ENCODE results near the gene CGB5. TPM values are rescaled to one million over a fixed set of nuclear protein-coding genes. Genes with fewer than 3 reads are reported as not detected.
"Not testable (repeated sequence)": the region's sequence is repeated elsewhere in the genome, so short reads cannot be mapped to it uniquely, and the experiment has no call there.

The CGB5 gene
- total and polyA plus RNA-seq, 2 donors (not counting 3 experiments of a cell fraction or from before 2014, with no cell fraction given), result not detected

DNA sequence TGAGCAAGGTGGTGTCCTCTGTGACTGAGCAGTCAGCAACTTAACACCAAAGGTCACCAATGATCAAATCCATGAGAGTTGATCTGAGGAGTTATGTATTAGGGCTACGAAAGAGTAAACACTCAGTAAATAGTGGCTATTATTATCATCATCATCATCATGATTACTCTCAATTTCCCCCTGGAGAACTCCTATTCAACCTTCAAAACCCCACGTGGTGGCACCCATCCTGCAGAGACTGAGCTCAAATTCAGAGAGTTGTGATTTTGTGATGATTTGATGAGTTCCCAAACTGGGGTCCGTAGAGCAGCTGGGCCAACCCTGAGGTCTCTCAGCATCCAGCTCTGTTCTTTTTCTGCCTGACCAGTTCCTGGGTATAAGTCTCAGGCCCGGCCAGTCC lies 6.2 kb downstream of the CGB5 start:
- H3K9me3 ChIP-seq (replicated peaks; ENCODE audit: control insufficient read depth, insufficient read depth, low read length); intact Hi-C loops (cut with micrococcal nuclease); H4K20me1 ChIP-seq (replicated peaks; ENCODE audit: control insufficient read depth, extremely low read depth, insufficient read depth, low read length); dilution Hi-C loops (cut with MboI; ENCODE audit: extremely low pct_ligation_motif_present, low sequenced_read_pairs); DNase-seq (ENCODE audit: low read depth, low spot score); H3K9ac ChIP-seq (replicated peaks; ENCODE audit: extremely low read depth, insufficient read depth, low read length); H3K36me3 ChIP-seq (ENCODE audit: control insufficient read depth in 2 of 2, extremely low read depth in 1 of 2, insufficient read depth in 2 of 2, low read length in 2 of 2); POLR2A ChIA-PET; H3K79me2 ChIP-seq (ENCODE audit: control insufficient read depth, insufficient read depth, low read length); H3K4me1 ChIP-seq (ENCODE audit: control insufficient read depth, extremely low read depth, insufficient read depth, low read length); H3K4me3 ChIP-seq (replicated peaks in 1 of 3; ENCODE audit: insufficient read depth in 1 of 3, low read depth in 1 of 3, low read length in 3 of 3); BruUV-seq (replicated peaks); FAIRE-seq; H2AFZ ChIP-seq (ENCODE audit: low read depth, low read length); H3K27ac ChIP-seq (ENCODE audit: insufficient read depth, low read depth, low read length); H3K9me1 ChIP-seq (replicated peaks; ENCODE audit: control insufficient read depth, extremely low read depth, insufficient read depth, low read length); H3K4me2 ChIP-seq (ENCODE audit: insufficient read depth, low read length); H3K27me3 ChIP-seq (ENCODE audit: control insufficient read depth in 2 of 2, insufficient read depth in 2 of 2, low read length in 2 of 2): not testable (repeated sequence)
- CTCF ChIA-PET, result interaction anchor here (0.6 kb wide), 1 partner anchor 50 kb away, joined by 3 read pairs; no protein-coding TSS in a partner anchor

DNA sequence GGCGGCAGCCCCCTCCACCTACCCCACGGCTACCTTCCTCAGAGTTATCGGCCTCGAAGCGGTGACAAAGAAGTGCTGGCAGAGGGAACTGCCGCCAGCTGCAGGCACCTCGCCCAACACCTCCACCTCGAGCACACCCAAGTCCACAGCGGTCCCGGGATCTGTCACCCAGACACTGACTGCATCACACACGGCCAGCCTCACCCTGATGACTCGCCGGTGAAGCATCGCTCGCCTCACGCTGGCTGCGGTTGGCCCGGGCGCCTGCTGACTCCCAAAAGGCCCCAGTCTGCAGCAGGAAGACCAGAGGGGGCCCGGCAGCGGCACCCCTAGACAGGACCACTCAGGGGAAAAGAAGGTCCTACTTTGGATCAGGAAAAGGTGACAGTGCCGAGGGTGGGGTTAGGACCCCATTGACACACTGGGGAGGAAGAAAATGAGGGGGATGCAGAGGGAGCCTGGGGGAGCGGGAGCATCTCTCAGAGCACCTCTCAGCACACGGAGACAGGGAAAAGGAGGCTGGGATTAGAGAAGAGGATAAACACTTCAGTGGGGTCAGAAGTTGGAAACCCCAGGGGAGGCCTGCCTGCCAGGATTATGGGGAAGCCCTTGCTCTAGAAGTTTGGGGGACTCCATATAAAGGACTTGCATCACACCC lies 6.9 kb downstream of the CGB5 start:
- not testable (repeated sequence) for FAIRE-seq

More for the DNA sequence above, 6.9 kb downstream of the CGB5 start:
- H3K9ac ChIP-seq (replicated peaks; ENCODE audit: extremely low read depth, insufficient read depth, low read length); H3K27ac ChIP-seq (ENCODE audit: insufficient read depth, low read depth, low read length); H3K4me3 ChIP-seq (replicated peaks in 1 of 3; ENCODE audit: insufficient read depth in 1 of 3, low read depth in 1 of 3, low read length in 3 of 3); H4K20me1 ChIP-seq (replicated peaks; ENCODE audit: control insufficient read depth, extremely low read depth, insufficient read depth, low read length); BruUV-seq (replicated peaks); H3K36me3 ChIP-seq (ENCODE audit: control insufficient read depth in 2 of 2, extremely low read depth in 1 of 2, insufficient read depth in 2 of 2, low read length in 2 of 2); DNase-seq (ENCODE audit: low read depth, low spot score); H3K79me2 ChIP-seq (ENCODE audit: control insufficient read depth, insufficient read depth, low read length); H3K4me1 ChIP-seq (ENCODE audit: control insufficient read depth, extremely low read depth, insufficient read depth, low read length); H3K9me3 ChIP-seq (replicated peaks; ENCODE audit: control insufficient read depth, insufficient read depth, low read length); H3K9me1 ChIP-seq (replicated peaks; ENCODE audit: control insufficient read depth, extremely low read depth, insufficient read depth, low read length); H3K4me2 ChIP-seq (ENCODE audit: insufficient read depth, low read length); intact Hi-C loops (cut with micrococcal nuclease); POLR2A ChIA-PET; dilution Hi-C loops (cut with MboI; ENCODE audit: extremely low pct_ligation_motif_present, low sequenced_read_pairs); H3K27me3 ChIP-seq (ENCODE audit: control insufficient read depth in 2 of 2, insufficient read depth in 2 of 2, low read length in 2 of 2); H2AFZ ChIP-seq (ENCODE audit: low read depth, low read length): not testable (repeated sequence)
- CTCF ChIA-PET, result interaction anchor here (0.6 to 1.6 kb wide), 2 partner anchors 51 kb away, joined by 3 to 5 read pairs; no protein-coding TSS in a partner anchor
